ENCODE results near the gene POC5.

The POC5 gene

GRCh38 chr5:75720882-75721281 is 3.6 kb upstream of the POC5 start:
- no peak for DNase-seq (ENCODE audit: low read depth)
- no peak for TF ChIP-seq CTCF (conservative IDR thresholded peaks at IDR 0.05; ENCODE audit: low read depth, low read length)
- H3K4me3 ChIP-seq (ENCODE audit: low read length) = no peak overlapping the region

GRCh38 chr5:75716715-75717081 is 539 bp downstream of the POC5 start:
- TF ChIP-seq CTCF (conservative IDR thresholded peaks at IDR 0.05; ENCODE audit: low read depth, low read length) = no peak
- no peak for DNase-seq (ENCODE audit: low read depth)
- peak overlapping the region; percentile 97 for H3K4me3 ChIP-seq (ENCODE audit: low read length)

GRCh38 chr5:75712091-75712490 is 5.1 kb downstream of the POC5 start:
- no peak overlapping the region for H3K4me3 ChIP-seq (ENCODE audit: low read length)
- DNase-seq (ENCODE audit: low read depth) = no peak
- TF ChIP-seq CTCF (conservative IDR thresholded peaks at IDR 0.05; ENCODE audit: low read depth, low read length) = no peak

GRCh38 chr5:75711151-75711550 is 6.1 kb downstream of the POC5 start:
- TF ChIP-seq CTCF (conservative IDR thresholded peaks at IDR 0.05; ENCODE audit: low read depth, low read length) = no peak
- H3K4me3 ChIP-seq (ENCODE audit: low read length) = no peak overlapping the region
- no peak for DNase-seq (ENCODE audit: low read depth)

- no peak for TF ChIP-seq CTCF (conservative IDR thresholded peaks at IDR 0.05; ENCODE audit: low read depth, low read length)
- no peak for DNase-seq (ENCODE audit: low read depth)
- H3K4me3 ChIP-seq (ENCODE audit: low read length) = no peak overlapping the region
Measured at GRCh38 chr5:75710637-75711036, 6.6 kb downstream of the POC5 start.

GRCh38 chr5:75707911-75708509 is 9.2 kb downstream of the POC5 start:
- no peak overlapping the region for H3K4me3 ChIP-seq (ENCODE audit: low read length)
- DNase-seq (ENCODE audit: low read depth) = no peak
- TF ChIP-seq CTCF (conservative IDR thresholded peaks at IDR 0.05; ENCODE audit: low read depth, low read length) = no peak

- H3K4me3 ChIP-seq (ENCODE audit: low read length) = no peak overlapping the region
- TF ChIP-seq CTCF (conservative IDR thresholded peaks at IDR 0.05; ENCODE audit: low read depth, low read length) = no peak
- DNase-seq (ENCODE audit: low read depth) = no peak
Measured at GRCh38 chr5:75706775-75707174, 10.5 kb downstream of the POC5 start.
